Measurements from ENCODE around the gene DNAJC5.

DNA sequence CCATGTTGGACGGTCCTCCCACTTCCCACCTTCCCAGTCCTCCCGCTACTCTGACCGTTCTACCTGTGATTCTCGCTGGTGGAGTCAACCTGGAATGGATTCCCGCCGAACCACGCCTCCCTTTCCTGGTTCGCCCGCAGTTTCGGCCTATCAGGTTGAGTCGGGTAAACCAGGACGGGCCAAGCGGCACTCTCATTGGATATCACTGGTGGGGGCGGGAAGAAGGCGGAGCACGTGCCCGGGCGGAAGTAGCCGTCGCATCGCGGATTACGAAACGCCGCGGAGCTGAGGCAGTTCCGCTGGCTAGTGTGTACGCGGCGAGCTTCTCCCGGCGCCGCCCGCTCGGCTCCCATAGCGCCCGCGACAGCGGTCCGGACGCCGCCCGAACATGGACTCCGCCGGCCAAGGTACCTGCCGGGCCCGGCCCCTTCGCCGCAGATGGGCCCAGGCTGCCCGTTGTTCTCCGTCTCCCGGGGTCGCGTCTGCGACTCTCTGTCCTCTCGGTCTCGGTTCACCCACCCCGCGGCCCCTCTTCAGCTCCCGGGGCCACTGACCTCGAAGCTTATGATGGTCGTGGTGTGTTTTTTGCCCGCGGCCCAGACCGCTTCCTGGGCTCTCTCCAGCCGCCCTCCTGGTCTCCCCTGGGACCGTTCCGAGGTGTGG lies 29.8 kb upstream of the DNAJC5 start, which contains the start of gene TPD52L2:
- no peak for TF ChIP-seq GATA3 (IDR thresholded peaks at IDR 0.05; ENCODE audit: low read depth, low read length)
- TF ChIP-seq GATA2 (IDR thresholded peaks at IDR 0.05; ENCODE audit: low read depth, low read length) = no peak
